Endothelial cell of hepatic sinusoid (primary cell): ENCODE measurements around the gene CTRB2.
"Not testable (repeated sequence)": the region's sequence is repeated elsewhere in the genome, so short reads cannot be mapped to it uniquely, and the experiment has no call there.

Experiments
- in situ Hi-C: cut with HindIII; loops from 2 replicates; pipeline ENCODE4 v1.10.0; 2017; ENCODE audit warnings: low sequenced_read_pairs

Gene CTRB2

DNA sequence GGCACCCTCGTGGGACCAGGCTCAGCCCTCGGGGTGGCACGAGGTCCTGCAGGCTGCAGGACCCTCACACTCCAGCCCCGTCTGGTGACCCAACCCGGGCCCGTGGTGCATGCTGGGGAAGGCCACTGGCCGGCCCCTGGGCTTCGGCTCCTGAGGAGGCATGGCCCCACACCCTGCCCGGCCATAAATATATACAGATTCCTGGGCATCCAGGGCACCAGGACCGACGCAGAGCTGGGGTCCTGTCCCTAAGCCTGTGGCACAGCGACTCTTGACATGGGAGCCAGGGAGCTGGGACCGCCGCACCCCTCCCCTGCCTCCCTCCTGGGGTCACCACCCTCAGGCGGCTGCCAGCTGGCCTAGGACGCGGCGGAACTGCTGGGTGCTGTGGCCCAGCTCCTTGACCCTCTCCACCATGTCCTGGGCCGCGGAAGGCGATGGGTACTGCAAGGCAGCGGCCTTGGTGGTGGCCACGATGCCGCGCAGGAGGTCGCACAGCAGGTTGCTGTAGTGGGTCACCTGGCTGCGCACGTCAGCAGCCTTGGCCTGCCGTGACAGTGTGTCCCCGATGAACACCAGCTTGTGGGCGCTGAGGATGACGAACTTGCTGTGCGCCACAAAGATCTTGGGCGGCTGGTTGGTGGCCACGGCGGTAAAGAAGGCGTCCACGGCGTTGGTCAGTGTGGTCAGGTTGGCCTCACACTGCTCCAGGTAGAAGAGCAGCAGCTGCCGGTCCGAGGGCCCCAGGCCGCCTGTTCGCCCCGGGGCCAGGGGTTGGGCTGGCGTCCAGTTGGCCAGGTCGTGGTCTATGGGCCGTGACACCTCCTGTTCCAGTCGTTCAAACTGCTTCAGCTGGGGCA, 22.4 kb upstream of the CTRB2 start:
- in situ Hi-C loops, result loop anchor here (25.0 kb wide), 1 partner anchor 158 kb away; no protein-coding TSS in a partner anchor

- in situ Hi-C loops, result loop anchor here (25.0 kb wide), 1 partner anchor 159 kb away; no protein-coding TSS in a partner anchor
Measured at GRCh38 chr16:75228143-75228976, 21.4 kb upstream of the CTRB2 start.

DNA sequence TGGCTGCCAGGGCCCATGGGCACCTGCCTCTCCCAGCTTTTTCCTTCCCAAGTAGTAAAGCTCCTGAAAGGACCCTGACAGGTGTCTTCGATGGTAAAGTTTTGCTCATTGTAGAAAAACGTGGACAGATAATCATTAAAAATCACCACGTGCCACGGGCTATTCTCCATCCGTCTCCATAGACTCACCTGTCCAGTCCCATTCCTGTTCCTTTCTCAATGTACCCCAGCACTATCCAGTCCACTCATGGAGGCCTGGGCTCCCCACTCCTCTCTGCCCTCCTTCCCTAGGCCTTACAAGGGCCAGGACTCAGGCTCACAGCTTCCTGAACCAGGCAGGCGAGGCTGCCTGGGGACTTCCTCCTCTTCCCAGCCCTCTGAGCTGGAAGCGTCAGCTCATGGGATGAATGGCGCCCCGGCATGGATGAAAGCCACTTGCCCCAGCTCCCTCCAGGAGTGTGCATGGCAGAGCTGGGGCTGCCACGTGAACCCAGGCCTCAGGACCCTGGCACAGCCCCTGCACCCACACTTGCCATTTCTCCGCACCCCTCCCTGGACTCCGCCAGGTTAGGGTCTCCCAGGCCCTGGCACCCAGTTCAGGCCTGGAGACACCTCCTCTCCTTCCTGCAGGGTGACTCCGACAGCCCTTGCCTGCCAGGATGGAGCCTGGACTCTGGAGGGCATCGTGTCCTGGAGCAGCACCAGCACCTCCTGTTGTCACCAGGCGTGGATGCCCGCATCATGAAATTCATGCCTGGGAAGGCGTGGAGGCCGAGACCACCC, 20.6 kb upstream of the CTRB2 start:
- in situ Hi-C loops, result loop anchor here (25.0 kb wide), 1 partner anchor 160 kb away; no protein-coding TSS in a partner anchor

DNA sequence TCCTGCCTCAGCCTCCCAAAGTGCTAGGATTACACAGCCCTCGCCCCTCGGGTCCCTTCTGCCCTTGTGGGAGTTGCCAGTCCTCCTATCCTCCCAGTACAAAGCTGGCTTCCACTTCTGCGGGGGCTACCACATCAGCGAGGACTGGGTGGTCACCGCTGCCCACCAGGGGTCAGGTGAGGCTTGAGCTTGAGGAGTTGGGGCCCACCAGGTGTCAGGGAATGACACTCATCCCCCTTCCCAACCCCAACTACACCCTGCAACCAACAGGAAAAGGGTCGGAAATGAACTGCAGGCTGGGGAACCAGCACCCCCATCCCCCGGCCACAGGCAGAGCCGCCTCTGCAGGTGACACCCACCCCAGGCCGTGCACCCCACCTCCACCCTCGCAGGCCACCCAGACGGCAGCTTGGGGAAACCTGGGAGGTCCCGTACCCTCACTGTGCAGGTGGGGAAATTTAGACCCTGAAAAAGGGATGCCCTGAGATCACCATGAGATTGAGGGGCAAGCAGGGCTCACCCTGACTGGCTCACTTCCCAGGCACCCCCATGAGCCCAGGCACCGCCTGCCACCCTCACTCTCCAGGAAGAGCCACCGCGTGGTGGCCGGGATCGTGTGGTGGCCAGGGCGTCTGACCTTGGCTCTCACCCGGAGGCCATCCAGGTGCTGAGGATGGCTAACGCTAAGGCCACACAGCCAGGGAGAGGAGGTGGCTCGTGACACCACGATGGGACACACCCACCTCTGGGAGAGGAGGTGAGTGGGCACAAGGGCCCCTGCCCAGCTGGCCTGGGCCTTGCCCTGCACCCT, 19.8 kb upstream of the CTRB2 start:
- in situ Hi-C loops, result loop anchor here (25.0 kb wide), 1 partner anchor 161 kb away; no protein-coding TSS in a partner anchor

DNA sequence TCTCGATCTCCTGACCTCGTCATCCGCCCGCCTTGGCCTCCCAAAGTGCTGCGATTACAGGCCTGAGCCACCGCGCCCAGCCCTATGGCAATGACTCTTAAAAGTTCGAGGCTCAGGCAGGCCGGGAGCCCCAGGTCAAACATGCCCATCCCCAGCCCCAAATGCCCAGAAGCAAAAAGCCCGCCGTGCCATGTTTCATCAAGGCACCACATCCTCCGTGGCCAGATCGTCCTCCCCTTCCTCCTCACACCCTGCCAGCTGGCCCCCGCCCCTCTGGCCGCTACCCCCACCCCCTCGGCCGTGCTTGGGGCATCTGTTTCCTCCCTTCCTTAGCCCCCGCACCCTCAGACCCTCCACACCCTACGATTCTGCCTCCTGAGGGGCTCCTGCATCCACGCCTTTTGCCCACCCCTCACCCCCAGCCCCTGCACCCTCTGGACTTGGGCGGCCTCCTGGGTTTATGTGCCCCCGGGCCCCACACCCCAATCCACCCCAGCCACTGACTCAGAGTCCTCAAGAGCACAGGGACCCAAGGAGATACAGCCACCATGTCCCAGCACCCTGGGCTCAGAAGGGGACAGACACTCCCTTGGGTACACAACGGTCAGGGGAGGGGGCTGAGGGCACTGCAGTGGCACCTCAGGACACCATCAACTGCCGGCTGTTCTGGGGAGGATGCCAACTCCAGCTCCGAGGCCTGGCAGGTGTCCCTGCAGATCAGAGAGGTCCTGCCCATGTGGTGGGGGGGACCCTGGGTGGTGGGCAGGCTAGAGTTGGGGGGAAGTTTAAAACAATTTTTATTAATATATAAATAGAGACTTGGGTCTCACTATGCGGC, 18.9 kb upstream of the CTRB2 start:
- in situ Hi-C loops, result loop anchor here (25.0 kb wide), 1 partner anchor 161 kb away; no protein-coding TSS in a partner anchor

DNA sequence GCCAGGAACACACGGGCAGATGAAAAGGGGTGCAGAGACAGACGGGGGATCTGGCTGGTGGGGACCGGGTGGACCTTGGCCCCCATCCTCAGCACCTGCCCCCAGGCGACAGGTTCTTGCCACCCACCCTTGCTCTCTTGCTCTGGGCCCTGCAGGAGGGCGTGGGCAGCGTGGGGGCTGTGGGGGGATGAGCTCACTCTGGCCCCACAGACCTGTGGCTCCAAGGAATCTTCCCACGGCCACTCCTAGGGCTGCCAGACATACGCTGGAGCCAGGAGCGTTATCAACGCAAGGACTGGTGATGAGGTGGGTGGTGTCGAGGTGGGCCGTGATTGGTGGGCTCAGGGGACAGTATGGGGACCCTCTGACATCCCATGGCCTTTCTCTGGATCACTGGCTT, 18.1 kb upstream of the CTRB2 start:
- in situ Hi-C loops, result loop anchor here (25.0 kb wide), 1 partner anchor 162 kb away; no protein-coding TSS in a partner anchor

- in situ Hi-C loops, result loop anchor here (25.0 kb wide), 1 partner anchor 163 kb away; no protein-coding TSS in a partner anchor
Measured at GRCh38 chr16:75224306-75225082, 17.5 kb upstream of the CTRB2 start.

GRCh38 chr16:75223129-75223528, 16.2 kb upstream of the CTRB2 start:
- in situ Hi-C loops, result not testable (repeated sequence)

- in situ Hi-C loops, result no loop called here
Measured at GRCh38 chr16:75222271-75222783, 15.4 kb upstream of the CTRB2 start.

DNA sequence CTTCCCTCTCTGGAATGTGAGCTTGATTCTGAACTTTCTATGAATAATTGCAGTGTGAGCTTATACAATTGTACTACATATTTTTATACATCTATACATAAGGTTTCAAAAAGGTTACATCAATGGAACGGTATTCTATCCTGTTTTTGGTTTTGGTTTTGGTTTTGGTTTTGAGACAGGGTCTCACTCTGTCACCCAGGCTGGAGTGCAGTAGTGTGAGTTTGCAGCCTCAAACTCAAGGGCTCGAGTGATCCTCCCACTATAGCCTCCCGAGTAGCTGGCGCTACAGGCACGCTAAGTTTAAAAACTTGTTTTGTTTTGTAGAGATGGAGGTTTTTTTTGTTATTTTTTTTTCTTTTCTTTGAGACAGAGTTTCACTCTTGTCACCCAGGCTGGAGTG, 12.9 kb upstream of the CTRB2 start:
- in situ Hi-C loops, result no loop called here

DNA sequence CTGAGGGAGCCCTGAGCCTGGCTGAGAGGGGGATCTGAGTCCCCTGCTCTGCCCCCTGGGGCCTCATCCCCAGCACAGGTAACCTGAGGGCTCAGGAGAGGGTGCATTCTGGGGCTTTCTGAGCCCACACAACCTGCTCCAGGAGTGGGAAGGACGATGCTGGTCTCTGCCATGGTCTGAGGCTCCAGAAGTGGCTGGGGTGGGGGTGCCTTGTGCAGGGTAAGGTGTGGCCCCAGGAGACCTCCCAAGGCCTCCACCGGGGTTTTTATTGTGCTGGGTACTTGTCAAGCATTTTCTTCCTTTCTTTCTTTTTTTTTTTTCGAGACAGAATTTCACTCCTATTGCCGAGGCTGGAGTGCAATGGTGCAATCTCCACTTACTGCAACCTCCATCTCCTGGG, 12.1 kb upstream of the CTRB2 start:
- in situ Hi-C loops, result no loop called here

- in situ Hi-C loops, result no loop called here
Measured at GRCh38 chr16:75218256-75219076, 11.5 kb upstream of the CTRB2 start, which contains the start of gene CTRB1. Gene CTRB1, plus strand, starts transcription at chr16:75218988. Its CDS starts 20 bp downstream, at chr16:75219008.

DNA sequence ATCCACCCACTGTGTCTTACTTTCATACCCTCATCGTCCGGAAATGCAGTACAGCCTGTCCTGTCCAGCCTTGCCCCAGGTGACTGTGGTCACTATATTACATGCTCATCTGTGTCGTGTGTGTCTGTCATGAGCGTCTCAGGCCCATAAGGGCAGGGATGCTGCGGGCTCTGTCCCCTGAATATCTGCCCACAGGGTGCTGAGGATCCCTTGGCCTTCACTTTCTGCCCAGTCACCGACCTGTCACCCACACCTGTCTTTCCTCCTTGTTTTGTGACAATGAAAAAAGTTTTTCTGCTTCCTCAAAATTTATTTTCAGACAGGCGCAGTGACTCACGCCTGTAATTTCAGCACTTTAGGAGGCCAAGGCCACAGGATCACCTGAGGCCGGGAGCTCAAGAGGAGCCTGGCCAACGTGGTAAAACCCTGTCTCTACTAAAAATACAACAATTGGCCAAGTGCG, 10.5 kb upstream of the CTRB2 start:
- in situ Hi-C loops, result no loop called here

- in situ Hi-C loops, result no loop called here
Measured at GRCh38 chr16:75216576-75216975, 9.6 kb upstream of the CTRB2 start.

DNA sequence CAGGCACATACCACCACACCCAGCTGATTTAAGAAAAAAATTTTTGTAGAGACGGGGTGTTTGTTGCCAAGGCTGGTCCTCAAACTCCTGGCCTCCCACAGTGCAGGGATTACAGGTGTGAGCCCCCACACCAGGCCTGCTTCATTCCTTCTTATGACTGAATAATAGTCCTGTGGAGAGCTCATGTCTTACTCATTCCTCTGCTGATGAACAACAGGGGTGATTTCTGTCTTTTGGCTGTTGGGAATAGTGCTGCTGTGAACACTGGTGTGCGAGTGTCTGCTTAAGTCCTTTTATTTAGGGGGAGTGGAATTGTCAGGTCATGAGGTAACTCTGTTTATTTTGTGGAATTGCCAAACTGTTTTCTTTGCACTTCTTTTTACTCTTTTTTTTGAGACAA, 9.2 kb upstream of the CTRB2 start:
- in situ Hi-C loops, result no loop called here

DNA sequence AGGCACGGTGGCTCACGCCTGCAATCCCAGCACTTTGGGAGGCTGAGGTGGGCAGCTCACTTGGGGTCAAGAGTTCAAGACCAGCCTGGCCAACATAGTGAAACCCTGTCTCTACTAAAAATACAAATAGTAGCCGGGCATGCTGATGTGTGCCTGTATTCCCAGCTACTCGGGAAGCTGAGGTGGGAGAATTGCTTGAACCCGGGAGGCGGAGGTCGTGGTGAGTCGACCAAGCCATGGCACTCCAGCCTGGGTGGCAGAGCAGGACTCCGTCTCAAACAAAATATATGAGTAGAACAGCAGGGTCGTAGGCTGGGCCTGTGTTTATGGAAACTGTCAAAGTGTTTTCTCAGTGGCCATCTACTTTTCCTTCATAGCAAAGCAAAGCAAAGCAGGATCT, 4.3 kb upstream of the CTRB2 start:
- in situ Hi-C loops, result not testable (repeated sequence)

DNA sequence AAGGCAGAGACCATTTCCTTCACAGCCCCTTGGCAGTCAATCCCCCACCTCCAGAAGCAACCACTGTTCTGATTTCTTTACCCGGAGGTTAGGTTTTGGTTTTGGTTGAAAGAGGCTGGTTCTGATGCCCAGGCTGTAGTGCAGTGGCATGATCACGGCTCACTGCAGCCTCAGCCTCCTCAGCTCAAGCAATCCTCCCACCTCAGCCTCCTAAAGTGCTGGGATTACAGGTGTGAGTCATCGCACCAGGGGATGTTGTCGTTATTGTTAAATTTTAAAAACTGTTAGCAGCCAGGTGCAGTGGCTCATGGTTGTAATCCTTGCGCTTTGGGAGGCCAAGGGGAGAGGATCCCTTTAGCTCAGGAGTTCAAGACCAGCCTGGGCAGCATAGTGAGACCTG, 3.0 kb upstream of the CTRB2 start:
- in situ Hi-C loops, result no loop called here
